WTC11 (cell line): Measurements from ENCODE around the gene LENG8. TPM values are rescaled to one million over a fixed set of nuclear protein-coding genes. Genes with fewer than 3 reads are reported as not detected.
A peak's percentile ranks its signal among the peaks of the same experiment; 100 is the strongest.

ENCODE experiments used
- ATAC-seq: fragments of 200-7000 bp; cut with Tn5 transposase; 2 replicates; pipeline ENCODE4 v1.10.0; 2021; ENCODE audit warnings: mild to moderate bottlenecking, moderate library complexity
- CTCF ChIA-PET: fragments of 300-600 bp; sonication (Branson Sonifier 250); formaldehyde crosslinking; loops from one replicate; lab custom pipeline; 2021; ENCODE audit warnings: antibody characterized with exemption; lab: Charles Lee
- POLR2A ChIA-PET: fragments of 350-600 bp; sonication (Branson Sonifier 250); formaldehyde crosslinking; loops from one replicate; lab custom pipeline; 2021; ENCODE audit warnings: antibody characterized with exemption; lab: Charles Lee
- DNase-seq: peaks from one replicate; pipeline ENCODE4 v3.0.0; 2021; ENCODE audit warnings: low spot score
- H3K27ac Mint-ChIP-seq: 2 replicates; pipeline ENCODE4 v1.8.0; 2021; ENCODE audit warnings: mixed read lengths
- H3K27me3 Mint-ChIP-seq: 2 replicates; pipeline ENCODE4 v1.8.0; 2021; ENCODE audit warnings: low read depth, mild to moderate bottlenecking, moderate library complexity, mixed read lengths
- H3K36me3 Mint-ChIP-seq: 2 replicates; pipeline ENCODE4 v1.8.0; 2021; ENCODE audit warnings: mixed read lengths
- H3K4me1 Mint-ChIP-seq: 2 replicates; pipeline ENCODE4 v1.8.0; 2022; ENCODE audit warnings: mixed read lengths
- H3K4me3 Mint-ChIP-seq: 2 replicates; pipeline ENCODE4 v1.8.0; 2021; ENCODE audit warnings: mild to moderate bottlenecking, moderate library complexity, mixed read lengths
- H3K9me3 Mint-ChIP-seq: 2 replicates; pipeline ENCODE4 v1.8.0; 2021; ENCODE audit warnings: mixed read lengths
- AFF4 ChIP-seq: sonication (generic); formaldehyde crosslinking; IDR thresholded peaks from 2 replicates; pipeline ENCODE4 v1.8.1; 2023; ENCODE audit warnings: mild to moderate bottlenecking, missing genetic modification reagents, borderline replicate concordance
- ATF6 ChIP-seq: sonication (generic); formaldehyde crosslinking; IDR thresholded peaks from 2 replicates; pipeline ENCODE4 v1.8.1; 2023; ENCODE audit warnings: mild to moderate bottlenecking, missing genetic modification reagents
- CREM ChIP-seq: sonication (generic); formaldehyde crosslinking; IDR thresholded peaks from 2 replicates; pipeline ENCODE4 v1.8.1; 2022; ENCODE audit warnings: mild to moderate bottlenecking, missing genetic modification reagents, moderate library complexity
- E2F5 ChIP-seq: sonication (generic); formaldehyde crosslinking; IDR thresholded peaks from 2 replicates; pipeline ENCODE4 v1.8.1; 2022; ENCODE audit warnings: mild to moderate bottlenecking, moderate library complexity, missing genetic modification reagents
- EMX1 ChIP-seq: fragments of 250-450 bp; sonication (Bioruptor Pico); IDR thresholded peaks from 2 replicates; pipeline ENCODE4 v1.8.0; 2021; ENCODE audit warnings: mild to moderate bottlenecking
- FOXK1 ChIP-seq: sonication (generic); formaldehyde crosslinking; IDR thresholded peaks from 2 replicates; pipeline ENCODE4 v1.8.0; 2022; ENCODE audit warnings: mild to moderate bottlenecking, moderate library complexity, missing genetic modification reagents
- FOXP1 ChIP-seq: sonication (generic); formaldehyde crosslinking; IDR thresholded peaks from 2 replicates; pipeline ENCODE4 v1.8.0; 2022; ENCODE audit warnings: missing genetic modification reagents, mild to moderate bottlenecking, moderate library complexity, borderline replicate concordance
- IRF2 ChIP-seq: sonication (generic); formaldehyde crosslinking; IDR thresholded peaks from 2 replicates; pipeline ENCODE4 v1.8.0; 2022; ENCODE audit warnings: low read depth, missing genetic modification reagents, borderline replicate concordance
- MAX ChIP-seq: sonication (generic); formaldehyde crosslinking; IDR thresholded peaks from 2 replicates; pipeline ENCODE4 v1.8.0; 2022; ENCODE audit warnings: mild to moderate bottlenecking, missing genetic modification reagents
- MXD4 ChIP-seq: fragments of 250-450 bp; sonication (Bioruptor Pico); IDR thresholded peaks from 2 replicates; pipeline ENCODE4 v1.8.0; 2021; ENCODE audit warnings: mild to moderate bottlenecking, moderate library complexity, borderline replicate concordance
- SMAD3 ChIP-seq: sonication (generic); formaldehyde crosslinking; IDR thresholded peaks from 2 replicates; pipeline ENCODE4 v1.8.0; 2022; ENCODE audit warnings: missing genetic modification reagents, mild to moderate bottlenecking, borderline replicate concordance
- ZMAT4 ChIP-seq: fragments of 250-450 bp; sonication (Bioruptor Pico); IDR thresholded peaks from 2 replicates; pipeline ENCODE4 v1.9.0; 2021; ENCODE audit warnings: mild to moderate bottlenecking
- ZNF138 ChIP-seq: sonication (generic); formaldehyde crosslinking; conservative IDR thresholded peaks from 2 replicates; pipeline ENCODE4 v1.8.1; 2022; ENCODE audit warnings: mild to moderate bottlenecking, moderate library complexity, missing genetic modification reagents
- ZNF281 ChIP-seq: sonication (generic); formaldehyde crosslinking; IDR thresholded peaks from 2 replicates; pipeline ENCODE4 v1.8.0; 2023; ENCODE audit warnings: mild to moderate bottlenecking, missing genetic modification reagents
- ZNF317 ChIP-seq: sonication (generic); formaldehyde crosslinking; IDR thresholded peaks from 2 replicates; pipeline ENCODE4 v1.8.1; 2023; ENCODE audit warnings: low read depth, mild to moderate bottlenecking, moderate library complexity, missing genetic modification reagents, borderline replicate concordance
- ZNF423 ChIP-seq: fragments of 250-450 bp; sonication (Bioruptor Pico); IDR thresholded peaks from 2 replicates; pipeline ENCODE4 v2.1.2; 2022; ENCODE audit warnings: mild to moderate bottlenecking, moderate library complexity
- total RNA-seq: library from RNA; stranded (reverse); gene quantifications from 3 replicates; pipeline ENCODE4 v1.2.3, GENCODE V29; 2021

Gene LENG8
- total RNA-seq, 1 experiment from 2014 or later: 175 TPM

GRCh38 chr19:54457773-54458647 lies 9.0 kb downstream of the LENG8 start:
- Mint-ChIP-seq H3K4me3 (no peak overlapping the region), H3K9me3 (no peaks in the 10 kb centered on the region), H3K27ac (no peak overlapping the region), H3K4me1 (peaks cover 7% of the 10 kb centered on the region), H3K27me3 (no peaks in the 10 kb centered on the region), H3K36me3 (peaks cover 61% of the 10 kb centered on the region)
- POLR2A ChIA-PET: no interaction called here
- ATAC-seq (no peak), DNase-seq (no peak)
- no peak for TF ChIP-seq MXD4 (CRISPR knock-in tag)
- no peak for TF ChIP-seq SMAD3 (CRISPR knock-in tag)
- TF ChIP-seq FOXP1 (CRISPR knock-in tag): no peak
- TF ChIP-seq AFF4 (CRISPR knock-in tag): no peak
- TF ChIP-seq MAX (CRISPR knock-in tag): no peak
- TF ChIP-seq IRF2: no peak
- no peak for TF ChIP-seq ZNF423 (CRISPR knock-in tag)
- TF ChIP-seq EMX1 (CRISPR knock-in tag): no peak
- CTCF ChIA-PET: interaction anchor here (0.6 kb wide), 1 partner anchor 1816 kb away, joined by 5 read pairs; no protein-coding TSS in a partner anchor

- no peaks in the 10 kb centered on the region for H3K9me3 Mint-ChIP-seq
- DNase-seq: no peak
- ATAC-seq: no peak
- TF ChIP-seq IRF2 (no peak), ZMAT4 (no peak)
- TF ChIP-seq, all 79 proteins: peak for 0
- Mint-ChIP-seq H3K4me1 (peaks cover 7% of the 10 kb centered on the region), H3K27me3 (no peaks in the 10 kb centered on the region), H3K4me3 (no peak overlapping the region), H3K27ac (peak overlapping the region; percentile 83), H3K36me3 (peaks cover 53% of the 10 kb centered on the region)
- POLR2A ChIA-PET: no interaction called here
- CTCF ChIA-PET: interaction anchor here (0.6 kb wide), 1 partner anchor 1817 kb away, joined by 5 read pairs; no protein-coding TSS in a partner anchor
These were observed 9.8 kb downstream of the LENG8 start for GRCh38 chr19:54458648-54459281.

GRCh38 chr19:54459282-54460229 lies 10.6 kb downstream of the LENG8 start:
- H3K27ac Mint-ChIP-seq: peak overlapping the region; percentile 83
- no peak for TF ChIP-seq MAX (CRISPR knock-in tag)
- TF ChIP-seq ZNF317 (CRISPR knock-in tag): no peak
- TF ChIP-seq ZNF138 (CRISPR knock-in tag): no peak
- TF ChIP-seq CREM: no peak
- TF ChIP-seq FOXK1: no peak
- TF ChIP-seq ATF6 (CRISPR knock-in tag): no peak
- no peak for TF ChIP-seq ZNF281
- no peak for TF ChIP-seq E2F5 (CRISPR knock-in tag)
- TF ChIP-seq, all 79 proteins: peak for 0
- CTCF ChIA-PET: interaction anchor here (0.5 to 1.2 kb wide), 2 partner anchors 29 to 429 kb away, joined by 3 to 5 read pairs; no protein-coding TSS in a partner anchor
- H3K4me3 Mint-ChIP-seq: no peak overlapping the region
- ATAC-seq (no peak), DNase-seq (no peak)
- H3K4me1 Mint-ChIP-seq: peaks cover 7% of the 10 kb centered on the region
- H3K36me3 Mint-ChIP-seq: peaks cover 46% of the 10 kb centered on the region
- POLR2A ChIA-PET: interaction anchor here (0.9 kb wide), 1 partner anchor 11 kb away, joined by 4 read pairs; the partner anchor contains the start of gene LENG8
- H3K27me3 Mint-ChIP-seq: no peaks in the 10 kb centered on the region
- no peaks in the 10 kb centered on the region for H3K9me3 Mint-ChIP-seq
